GM19351 (cell line): ENCODE data around the gene NFE2L2.
"Not testable (repeated sequence)": the region's sequence is repeated elsewhere in the genome, so short reads cannot be mapped to it uniquely, and the experiment has no call there.

Experiments
- ATAC-seq: cut with Tn5 transposase; IDR thresholded peaks from one replicate; pipeline ENCODE4 v1.9.1; 2021; ENCODE audit warnings: mild to moderate bottlenecking, moderate library complexity; ENCODE audit not compliant: unreplicated experiment

The NFE2L2 gene

DNA sequence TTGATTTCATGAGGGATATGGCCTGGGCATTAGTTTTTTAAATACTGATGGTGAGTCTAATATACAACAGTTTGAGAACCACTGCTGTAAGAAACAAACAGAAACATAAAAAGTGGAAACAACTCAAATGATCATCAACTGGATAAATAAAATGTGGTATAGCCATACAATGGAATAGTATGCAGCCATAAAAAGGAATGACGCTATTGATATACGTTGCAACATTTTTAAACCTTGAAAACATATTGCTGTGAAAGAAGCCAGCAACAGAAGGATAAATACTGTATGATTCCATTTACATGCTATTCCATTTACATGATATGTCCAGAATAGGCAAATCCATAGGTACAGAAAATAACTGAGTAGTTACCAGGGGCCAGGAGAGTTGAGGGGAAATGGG lies 6.5 kb downstream of the NFE2L2 start:
- ATAC-seq: no peak

DNA sequence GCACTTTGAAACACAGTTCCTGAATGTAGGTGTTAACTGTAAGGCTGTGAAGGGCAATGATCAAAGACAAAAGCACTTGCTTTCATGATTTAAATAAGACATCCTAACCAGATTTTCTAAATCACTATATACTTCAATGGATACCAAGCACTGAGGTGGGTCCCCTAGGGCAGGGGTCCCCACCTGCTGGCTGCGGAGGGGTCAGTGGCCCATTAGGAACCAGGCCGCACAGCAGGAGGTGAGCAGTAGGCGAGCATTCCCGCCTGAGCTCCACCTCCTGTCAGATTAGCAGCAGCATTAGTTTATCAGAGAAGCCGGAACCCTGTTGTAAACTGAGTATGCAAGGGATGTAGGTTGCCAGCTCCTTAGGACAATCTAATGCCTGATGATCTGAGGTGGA lies 7.1 kb downstream of the NFE2L2 start:
- no peak for ATAC-seq

DNA sequence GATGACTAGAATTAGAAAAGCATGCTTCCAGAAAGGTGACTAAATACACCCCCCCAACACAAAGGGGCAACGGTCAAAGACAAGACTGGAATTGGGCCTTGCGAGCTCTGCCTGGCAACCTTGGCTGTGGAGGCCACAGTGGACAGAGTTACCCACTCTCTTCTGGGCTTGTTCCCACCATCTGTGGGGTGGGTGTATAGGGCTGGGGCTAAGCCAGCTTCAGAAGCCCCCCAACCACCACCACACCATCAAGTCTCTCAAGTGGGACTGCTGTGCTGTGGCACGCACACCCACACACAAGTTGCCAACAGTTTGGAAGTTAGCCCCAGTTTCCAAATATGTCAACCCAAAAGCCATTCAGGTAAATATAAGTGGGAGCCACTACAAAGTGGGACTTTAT lies 7.8 kb downstream of the NFE2L2 start:
- ATAC-seq: no peak

DNA sequence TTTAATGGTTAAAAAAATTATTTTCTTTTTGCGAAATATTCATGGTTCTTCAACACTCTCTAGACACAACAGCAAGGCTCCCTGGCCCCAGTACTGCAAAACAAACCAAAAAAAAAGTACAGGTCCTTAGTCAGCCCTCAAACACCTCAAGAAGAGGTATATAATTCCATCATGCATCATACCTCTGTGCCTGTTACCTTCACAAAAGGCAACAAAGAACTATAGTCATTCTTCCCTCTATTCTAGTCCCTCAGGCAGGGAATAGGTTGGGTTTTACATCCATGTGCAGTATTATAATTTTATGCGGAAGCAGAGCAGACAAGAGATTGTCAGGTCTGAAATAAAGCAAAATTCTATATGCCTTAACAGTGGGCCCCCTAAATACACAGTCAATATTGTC lies 8.5 kb downstream of the NFE2L2 start:
- no peak for ATAC-seq

- no peak for ATAC-seq
These were observed 9.3 kb downstream of the NFE2L2 start for GRCh38 chr2:177255227-177255601.

- ATAC-seq: no peak
These were observed 9.9 kb downstream of the NFE2L2 start for GRCh38 chr2:177254433-177255226.

DNA sequence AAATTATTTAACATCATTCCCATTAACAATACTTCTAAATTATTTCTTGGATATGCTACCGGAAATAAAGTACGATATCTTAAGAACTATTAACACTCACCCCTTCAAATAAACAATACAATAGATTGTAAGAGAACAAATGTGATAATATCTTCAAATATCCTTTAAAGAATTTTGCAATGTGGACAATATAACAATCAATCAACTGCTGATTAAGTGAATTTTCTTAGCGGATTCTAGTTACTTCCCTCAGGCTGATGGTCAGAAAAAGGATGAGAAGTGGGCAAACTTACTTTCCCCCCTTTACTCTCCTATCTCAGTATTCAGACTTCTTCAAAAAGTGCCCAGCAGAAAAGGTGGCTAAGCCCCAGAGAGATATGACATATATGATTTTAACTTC lies 10.8 kb downstream of the NFE2L2 start:
- no peak for ATAC-seq

- ATAC-seq: no peak
These were observed 11.6 kb downstream of the NFE2L2 start for GRCh38 chr2:177252808-177253531.

DNA sequence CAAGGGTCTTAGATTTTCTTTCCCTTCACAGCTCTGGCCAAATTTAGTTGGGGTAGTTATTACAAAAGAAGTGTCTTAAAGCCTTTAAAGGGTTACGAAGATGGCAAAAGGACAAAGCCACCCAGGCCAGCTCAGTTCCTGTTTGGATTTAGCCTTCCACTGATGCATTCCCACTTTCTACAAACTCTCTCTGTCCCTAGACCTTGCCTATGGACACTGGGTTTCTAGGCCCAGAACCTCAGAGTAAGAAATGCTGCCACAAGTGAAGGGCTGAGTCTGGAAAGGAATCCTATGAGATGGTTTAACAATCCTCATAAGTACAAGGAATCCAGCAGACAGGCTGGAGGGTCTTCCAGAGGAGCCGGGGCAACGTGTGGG lies 13.4 kb downstream of the NFE2L2 start:
- no peak for ATAC-seq

GRCh38 chr2:177250461-177250860 lies 14.1 kb downstream of the NFE2L2 start:
- no peak for ATAC-seq

DNA sequence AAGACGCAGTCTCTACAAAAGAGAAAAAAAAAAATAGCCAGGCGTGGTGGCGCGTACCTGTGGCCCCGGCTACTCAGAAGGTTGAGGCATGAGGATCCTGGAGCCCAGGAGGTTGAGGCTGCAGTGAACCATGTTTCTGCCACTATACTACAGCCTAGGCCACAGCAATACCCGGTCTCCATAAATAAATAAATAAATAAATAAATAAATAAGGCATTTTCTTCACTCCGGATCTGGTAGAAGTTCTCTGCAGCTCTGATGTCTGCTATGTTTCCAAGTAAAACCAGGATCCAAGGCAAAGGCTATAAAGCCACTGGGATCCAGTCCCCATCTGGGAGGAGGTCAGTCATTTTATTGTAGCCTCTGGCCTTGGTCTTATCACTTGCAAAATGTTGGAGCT lies 15.5 kb downstream of the NFE2L2 start:
- ATAC-seq: no peak

- no peak for ATAC-seq
These were observed 16.7 kb downstream of the NFE2L2 start for GRCh38 chr2:177247693-177248262.

- ATAC-seq: not testable (repeated sequence)
These were observed 17.9 kb downstream of the NFE2L2 start for GRCh38 chr2:177246523-177247030.

DNA sequence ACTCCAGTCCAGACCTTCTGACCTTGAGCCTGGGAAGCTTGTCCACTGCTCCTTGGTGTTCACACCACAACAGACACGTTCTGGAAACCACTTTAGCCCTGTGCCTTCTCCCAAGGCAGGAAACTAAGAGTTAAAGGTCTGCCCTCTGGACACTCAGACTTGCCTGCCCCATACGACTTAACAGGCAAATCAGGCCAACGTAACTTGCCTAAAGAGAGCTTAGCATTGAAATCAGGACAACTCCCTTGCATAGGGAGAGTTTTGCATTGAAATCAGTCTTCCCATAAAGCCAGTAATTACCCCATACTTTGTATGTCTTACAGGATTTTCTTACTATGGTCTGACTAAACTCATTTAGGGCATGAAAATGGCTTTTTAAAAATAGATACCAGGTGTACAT lies 18.5 kb downstream of the NFE2L2 start:
- ATAC-seq: no peak

DNA sequence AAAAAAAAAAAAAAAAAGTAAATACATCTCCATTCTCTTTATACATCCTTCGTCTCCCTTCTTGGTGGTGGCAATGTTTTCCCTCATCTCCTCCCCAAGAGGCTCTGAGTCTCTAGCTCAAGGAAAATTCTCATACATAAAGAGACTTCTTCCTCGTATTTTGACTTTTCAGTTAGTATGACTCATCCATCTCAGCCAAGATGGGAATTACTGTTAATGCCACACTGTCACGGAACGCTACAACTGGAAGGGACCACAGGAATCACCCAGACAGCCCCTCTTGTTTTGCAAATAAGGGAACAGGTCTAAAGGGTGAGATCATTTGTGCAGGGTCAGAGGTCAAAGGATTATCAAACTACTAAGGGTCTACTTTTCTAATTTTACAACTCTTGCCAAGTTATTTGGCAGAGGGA lies 19.5 kb downstream of the NFE2L2 start:
- ATAC-seq: no peak

DNA sequence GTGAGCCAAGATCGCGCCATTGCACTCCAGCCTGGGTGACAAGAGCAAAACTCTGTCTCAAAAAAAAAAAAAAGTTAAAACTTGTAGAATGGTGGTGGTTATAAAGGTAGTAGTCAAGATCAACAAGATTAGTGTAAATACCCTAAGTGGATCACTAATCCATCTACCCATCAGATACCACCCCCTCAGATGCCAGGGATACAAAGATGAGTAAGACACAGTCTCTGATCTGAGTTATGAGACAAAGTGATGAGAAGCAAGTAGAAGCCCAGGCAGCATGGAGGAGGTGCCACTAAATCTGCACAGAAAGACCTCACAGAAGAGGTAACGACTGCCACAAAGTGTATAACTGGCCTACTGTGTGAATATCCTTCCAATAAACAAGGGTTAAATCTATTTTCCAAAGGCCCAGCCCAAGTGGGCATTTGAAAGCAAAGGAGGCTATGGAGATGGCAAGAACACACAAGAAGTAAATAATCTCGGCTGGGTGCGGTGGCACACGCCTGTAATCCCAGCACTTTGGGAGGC lies 20.2 kb downstream of the NFE2L2 start:
- no peak for ATAC-seq

DNA sequence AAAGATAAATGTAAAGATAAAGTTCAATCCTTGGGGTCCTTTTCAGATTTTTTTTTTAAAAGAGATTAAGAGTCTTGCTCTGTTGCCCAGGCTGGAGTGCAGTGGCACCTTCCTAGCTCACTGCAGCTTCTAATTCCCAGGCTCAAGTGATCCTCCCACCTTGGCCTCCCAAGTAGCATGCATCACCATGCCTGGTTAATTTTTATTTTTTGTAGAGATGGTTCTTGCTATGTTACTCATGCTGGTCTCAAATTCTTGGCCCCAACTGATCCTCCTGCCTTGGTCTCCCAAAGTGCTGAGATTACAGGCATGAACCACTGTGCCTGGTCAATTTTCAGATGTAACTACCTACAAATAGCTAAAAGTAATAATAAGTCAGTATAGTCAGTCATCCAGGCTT lies 21.1 kb downstream of the NFE2L2 start:
- no peak for ATAC-seq

DNA sequence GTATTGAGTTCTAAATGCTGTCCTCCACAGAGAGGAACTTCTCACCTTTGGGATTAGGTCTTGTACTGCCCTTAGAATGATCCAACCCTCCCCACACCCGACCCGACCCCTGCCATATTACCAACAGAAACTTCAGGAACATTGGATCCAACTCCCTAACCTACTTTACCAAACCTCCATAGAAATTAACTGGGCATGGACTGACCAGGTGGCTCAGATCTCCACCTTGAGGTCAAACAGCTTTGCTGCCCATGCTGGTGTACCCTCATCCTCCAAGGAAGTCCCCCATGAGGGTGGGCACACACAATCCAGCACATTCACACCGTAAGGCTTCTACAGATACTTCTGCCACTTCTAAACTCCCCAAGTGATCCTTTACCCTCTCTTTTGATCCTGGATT lies 21.5 kb downstream of the NFE2L2 start:
- ATAC-seq: no peak

DNA sequence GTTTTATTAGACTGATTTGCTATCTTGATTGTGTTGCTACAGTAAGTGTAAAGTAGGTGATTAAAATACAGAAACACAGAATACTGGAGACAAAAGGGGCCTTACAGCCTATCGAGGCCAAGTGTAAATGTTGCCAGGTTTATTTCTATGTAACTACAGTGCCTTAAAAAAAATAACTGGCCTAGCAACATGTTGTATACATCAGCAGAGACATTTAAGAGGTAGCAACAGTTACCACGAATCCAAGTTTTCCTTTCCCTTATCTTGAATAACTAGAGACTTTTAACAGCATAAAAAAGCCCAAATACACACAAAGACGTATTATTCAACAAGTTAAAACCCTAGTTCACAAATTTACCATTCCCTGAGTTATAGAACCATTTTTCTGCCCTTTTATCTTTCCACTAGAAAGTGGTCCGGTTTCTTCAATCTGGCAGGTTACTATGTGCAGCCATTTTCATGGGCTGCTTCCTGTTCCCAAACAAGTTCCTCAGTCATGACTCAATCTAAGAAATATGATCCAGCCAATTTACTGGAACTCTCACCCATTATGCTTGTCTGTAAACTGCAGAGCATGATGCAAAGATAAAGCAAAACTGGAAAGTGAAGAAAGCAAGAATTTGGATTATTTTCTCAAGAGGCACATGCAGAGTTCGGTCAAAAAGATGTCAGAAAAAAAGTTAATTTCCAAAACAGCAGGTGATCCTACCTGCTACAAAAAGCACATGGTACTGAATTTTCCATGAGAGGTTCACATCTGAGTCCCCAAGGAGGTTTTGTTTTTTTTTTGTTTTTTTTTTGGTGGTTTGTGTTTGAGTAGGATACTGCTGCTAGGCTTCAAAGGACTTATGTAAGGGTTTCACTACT lies 22.2 kb downstream of the NFE2L2 start:
- ATAC-seq: no peak

GRCh38 chr2:177241711-177242120 lies 22.8 kb downstream of the NFE2L2 start:
- ATAC-seq: no peak
